GM12801 (cell line): ENCODE data around the gene PCBP2.

Experiments used
- CTCF ChIP-seq: IDR thresholded peaks from one replicate; pipeline ENCODE4 v1.5.1; 2011; ENCODE audit warnings: control low read depth; ENCODE audit not compliant: insufficient read length; ENCODE audit errors: extremely low read depth

Gene PCBP2

GRCh38 chr12:53423597-53423996 lies 28.3 kb upstream of the PCBP2 start, which contains the start of gene AMHR2:
Gene AMHR2 (plus strand): TSS chr12:53423855. CDS start chr12:53423935, 80 bp downstream.
- no peak for TF ChIP-seq CTCF

GRCh38 chr12:53424626-53425514 lies 27.0 kb upstream of the PCBP2 start:
- TF ChIP-seq CTCF = no peak

GRCh38 chr12:53425515-53426150 lies 26.3 kb upstream of the PCBP2 start:
- TF ChIP-seq CTCF = no peak

- no peak for TF ChIP-seq CTCF
Observed at GRCh38 chr12:53427905-53428594, 23.9 kb upstream of the PCBP2 start.

GRCh38 chr12:53428741-53429140 lies 23.2 kb upstream of the PCBP2 start:
- no peak for TF ChIP-seq CTCF

- TF ChIP-seq CTCF = no peak
Observed at GRCh38 chr12:53430116-53430515, 21.8 kb upstream of the PCBP2 start.

- no peak for TF ChIP-seq CTCF
Observed at GRCh38 chr12:53431187-53431586, 20.7 kb upstream of the PCBP2 start.
